K562 (cell line): ENCODE measurements around the gene TGFBR3L. TPM values are rescaled to one million over a fixed set of nuclear protein-coding genes. Genes with fewer than 3 reads are reported as not detected.

Experiments used
- BMI1 ChIP-seq: fragments of 150-350 bp; IDR thresholded peaks from 2 replicates; pipeline ENCODE4 v1.6.1; 2014; ENCODE audit warnings: low read length
- E4F1 ChIP-seq: fragments of 250-450 bp; sonication (Bioruptor Pico); IDR thresholded peaks from 2 replicates; pipeline ENCODE4 v1.5.0; 2021; ENCODE audit warnings: mild to moderate bottlenecking, borderline replicate concordance
- FOXA1 ChIP-seq: fragments of 450-650 bp; IDR thresholded peaks from 2 replicates; pipeline ENCODE4 v1.6.1; 2016; ENCODE audit warnings: mild to moderate bottlenecking, borderline replicate concordance
- FOXK2 ChIP-seq, 2 experiments: fragments of 450-650 bp; IDR thresholded peaks in 1 of 2; conservative IDR thresholded peaks in 1 of 2; 2 replicates each; pipeline ENCODE4 v1.6.1; 2016; ENCODE audit warnings: low read depth in 2 of 2, mild to moderate bottlenecking in 1 of 2
- PHTF2 ChIP-seq: fragments of 250-450 bp; sonication (Bioruptor Pico); IDR thresholded peaks from 2 replicates; pipeline ENCODE4 v1.5.0; 2021; ENCODE audit warnings: mild to moderate bottlenecking
- RAD21 ChIP-seq, 2 experiments: fragments of 250-450 bp in 1 of 2; fragments of 450-650 bp in 1 of 2; sonication (Bioruptor Pico) in 1 of 2; formaldehyde crosslinking in 1 of 2; IDR thresholded peaks in 1 of 2; conservative IDR thresholded peaks in 1 of 2; 2 replicates each; pipeline versions ENCODE4 v1.4.0 to v1.8.0; 2020 to 2022; ENCODE audit warnings: mild to moderate bottlenecking in 2 of 2, moderate library complexity in 1 of 2
- RCOR1 ChIP-seq, 2 experiments: IDR thresholded peaks; 2 replicates each; pipeline ENCODE4 v1.6.1; 2012; ENCODE audit warnings: low read depth in 2 of 2, low read length in 2 of 2, borderline replicate concordance in 1 of 2, improper control_type of control experiment in 1 of 2
- TEAD1 ChIP-seq, 2 experiments: fragments of 450-650 bp in 1 of 2; sonication (generic) in 1 of 2; formaldehyde crosslinking; IDR thresholded peaks; 2 replicates each; pipeline versions ENCODE4 v1.4.0 to v1.8.0; 2020 to 2022; ENCODE audit warnings: mild to moderate bottlenecking in 2 of 2, missing genetic modification reagents in 1 of 2
- TRIM25 ChIP-seq: fragments of 450-650 bp; IDR thresholded peaks from 2 replicates; pipeline ENCODE4 v1.7.0; 2016; ENCODE audit warnings: borderline replicate concordance
- ZNF143 ChIP-seq: sonication (generic); formaldehyde crosslinking; IDR thresholded peaks from 2 replicates; pipeline ENCODE4 v1.9.0; 2022; ENCODE audit warnings: mild to moderate bottlenecking, missing genetic modification reagents
- ZNF165 ChIP-seq: fragments of 250-450 bp; sonication (Bioruptor Pico); IDR thresholded peaks from 2 replicates; pipeline ENCODE4 v1.4.0; 2020; ENCODE audit warnings: borderline replicate concordance
- ZNF668 ChIP-seq: fragments of 250-450 bp; sonication (Bioruptor Pico); IDR thresholded peaks from 2 replicates; pipeline ENCODE4 v1.8.0; 2022; ENCODE audit warnings: mild to moderate bottlenecking, inconsistent platforms
- ZNF830 ChIP-seq: fragments of 250-450 bp; sonication (Bioruptor Pico); IDR thresholded peaks from 2 replicates; pipeline ENCODE4 v1.5.0; 2021; ENCODE audit warnings: mild to moderate bottlenecking
- polyA plus RNA-seq, 8 experiments: library from polyadenylated mRNA; depleted of rRNA in 4 of 8; stranded (reverse) in 5 of 8; unstranded in 3 of 8; fragments of >200 nt; fragmentation: Nextera tagmentation in 2 of 8; fragmentation: Illumina TruSeq in 1 of 8; extraction: Ambion mirVana in 2 of 8; extraction: Trizol in 1 of 8; gene quantifications; 2 replicates each; pipeline versions ENCODE4 v1.2.1 to v1.2.3, GENCODE V29; 2011 to 2014; ENCODE audit warnings: inconsistent platforms in 1 of 8, missing spikeins in 1 of 8
- total RNA-seq, 7 experiments: library from RNA; depleted of rRNA in 6 of 7; stranded (reverse); fragments of >200 nt in 6 of 7; fragmentation: Illumina TruSeq in 2 of 7; extraction: Trizol in 2 of 7; gene quantifications; 2 replicates each; pipeline versions ENCODE4 v1.2.1 to v1.2.3, GENCODE V29; 2011 to 2021; ENCODE audit warnings: low replicate concordance in 1 of 7
- TF ChIP-seq, protein P1 (sequence below): sonication (generic); formaldehyde crosslinking; IDR thresholded peaks from 2 replicates; pipeline ENCODE4 v1.8.0; 2023; ENCODE audit warnings: mild to moderate bottlenecking, missing genetic modification reagents
- TF ChIP-seq, protein P2 (sequence below): IDR thresholded peaks from 2 replicates; pipeline ENCODE4 v1.6.1; 2011; ENCODE audit warnings: borderline replicate concordance, low read depth, mild to moderate bottlenecking, moderate library complexity, low read length; ENCODE audit not compliant: insufficient read depth, poor library complexity, severe bottlenecking

TGFBR3L gene
- total and polyA plus RNA-seq, 9 of the 15 experiments (the other 6 are each of a cell fraction or from before 2014, with no cell fraction given): not detected

- TF ChIP-seq, protein P1, sequence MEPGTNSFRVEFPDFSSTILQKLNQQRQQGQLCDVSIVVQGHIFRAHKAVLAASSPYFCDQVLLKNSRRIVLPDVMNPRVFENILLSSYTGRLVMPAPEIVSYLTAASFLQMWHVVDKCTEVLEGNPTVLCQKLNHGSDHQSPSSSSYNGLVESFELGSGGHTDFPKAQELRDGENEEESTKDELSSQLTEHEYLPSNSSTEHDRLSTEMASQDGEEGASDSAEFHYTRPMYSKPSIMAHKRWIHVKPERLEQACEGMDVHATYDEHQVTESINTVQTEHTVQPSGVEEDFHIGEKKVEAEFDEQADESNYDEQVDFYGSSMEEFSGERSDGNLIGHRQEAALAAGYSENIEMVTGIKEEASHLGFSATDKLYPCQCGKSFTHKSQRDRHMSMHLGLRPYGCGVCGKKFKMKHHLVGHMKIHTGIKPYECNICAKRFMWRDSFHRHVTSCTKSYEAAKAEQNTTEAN (CRISPR knock-in tag): no peak
- TF ChIP-seq, protein P2, sequence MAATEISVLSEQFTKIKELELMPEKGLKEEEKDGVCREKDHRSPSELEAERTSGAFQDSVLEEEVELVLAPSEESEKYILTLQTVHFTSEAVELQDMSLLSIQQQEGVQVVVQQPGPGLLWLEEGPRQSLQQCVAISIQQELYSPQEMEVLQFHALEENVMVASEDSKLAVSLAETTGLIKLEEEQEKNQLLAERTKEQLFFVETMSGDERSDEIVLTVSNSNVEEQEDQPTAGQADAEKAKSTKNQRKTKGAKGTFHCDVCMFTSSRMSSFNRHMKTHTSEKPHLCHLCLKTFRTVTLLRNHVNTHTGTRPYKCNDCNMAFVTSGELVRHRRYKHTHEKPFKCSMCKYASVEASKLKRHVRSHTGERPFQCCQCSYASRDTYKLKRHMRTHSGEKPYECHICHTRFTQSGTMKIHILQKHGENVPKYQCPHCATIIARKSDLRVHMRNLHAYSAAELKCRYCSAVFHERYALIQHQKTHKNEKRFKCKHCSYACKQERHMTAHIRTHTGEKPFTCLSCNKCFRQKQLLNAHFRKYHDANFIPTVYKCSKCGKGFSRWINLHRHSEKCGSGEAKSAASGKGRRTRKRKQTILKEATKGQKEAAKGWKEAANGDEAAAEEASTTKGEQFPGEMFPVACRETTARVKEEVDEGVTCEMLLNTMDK: peak; percentile 99
- no peak for TF ChIP-seq FOXA1
- TF ChIP-seq FOXK2 (conservative IDR thresholded peaks at IDR 0.05 in 1 of 2, IDR thresholded peaks at IDR 0.05 in 1 of 2; ENCODE audit: low read depth in 2 of 2): peak; percentile 72 to 76; a peak in 2 of 4 replicates
- TF ChIP-seq ZNF143 (CRISPR knock-in tag): no peak
- TF ChIP-seq TEAD1 (CRISPR knock-in tag; IDR thresholded peaks at IDR 0.05): peak in 1 of 2 experiments; percentile 83; a peak in 2 of 4 replicates
- TF ChIP-seq ZNF668 (CRISPR knock-in tag): no peak
- no peak for TF ChIP-seq BMI1
- no peak for TF ChIP-seq ZNF830 (CRISPR knock-in tag)
- TF ChIP-seq E4F1: no peak
- no peak for TF ChIP-seq TRIM25
- peak in 1 of 2 experiments; percentile 24; a peak in 1 of 4 replicates for TF ChIP-seq RCOR1 (IDR thresholded peaks at IDR 0.05; ENCODE audit: borderline replicate concordance in 1 of 2, low read depth in 2 of 2, low read length in 2 of 2)
- no peak for TF ChIP-seq PHTF2 (CRISPR knock-in tag)
- TF ChIP-seq ZNF165: no peak
- TF ChIP-seq RAD21 (CRISPR knock-in tag; conservative IDR thresholded peaks at IDR 0.05 in 1 of 2, IDR thresholded peaks at IDR 0.05 in 1 of 2): peak; percentile 58 to 63
Observed at GRCh38 chr19:7903244-7904073, 11.2 kb upstream of the TGFBR3L start, which contains the start of gene MAP2K7 (continued).
